ENCODE data around the gene SOCS6. TPM values are rescaled to one million over a fixed set of nuclear protein-coding genes. Genes with fewer than 3 reads are reported as not detected.
A peak's percentile ranks its signal among the peaks of the same experiment; 100 is the strongest.

SOCS6 gene
- total and polyA plus RNA-seq, 4 donors, result 5.5 to 30.1 (median 8.7) TPM

GRCh38 chr18:70374154-70374553 is 85.3 kb downstream of the SOCS6 start (continued):
- TF ChIP-seq JUND (IDR thresholded peaks at IDR 0.05), result no peak
- TF ChIP-seq TAF1 (conservative IDR thresholded peaks at IDR 0.05), result no peak
- no peak for TF ChIP-seq HNF4G (IDR thresholded peaks at IDR 0.05)
- no peak for TF ChIP-seq NR2F2 (IDR thresholded peaks at IDR 0.05)

GRCh38 chr18:70376137-70376913 is 87.5 kb downstream of the SOCS6 start:
- peaks cover 0 to 28% (median 6%) of the 10 kb centered on the region in 4 donors for H3K4me1 ChIP-seq (ENCODE audit: control insufficient read depth in 4 of 4, insufficient read depth in 4 of 4, low read length in 3 of 4)
- no peak overlapping the region for H3K4me3 ChIP-seq (ENCODE audit: low read depth in 1 of 3, low read length in 3 of 3)
- H3K27ac ChIP-seq (ENCODE audit: low read depth in 1 of 2, low read length in 2 of 2), result peak overlapping the region; percentile 76 to 84
- H3K9me3 ChIP-seq (ENCODE audit: control insufficient read depth in 4 of 4, low read length in 3 of 4), result no peaks in the 10 kb centered on the region
- no peaks in the 10 kb centered on the region for H3K36me3 ChIP-seq (ENCODE audit: control insufficient read depth in 4 of 4, insufficient read depth in 3 of 4, low read depth in 1 of 4, low read length in 3 of 4)
- no peak for DNase-seq (ENCODE audit: low spot score)
- H3K27me3 ChIP-seq (ENCODE audit: control insufficient read depth in 4 of 4, insufficient read depth in 4 of 4, low read length in 3 of 4), result no peaks in the 10 kb centered on the region
- WGBS, result 70% methylated on average over 15 of the region's 15 CpGs
- TF ChIP-seq JUND (IDR thresholded peaks at IDR 0.05) (no peak), HNF4A (conservative IDR thresholded peaks at IDR 0.05) (no peak), FOXA1 (IDR thresholded peaks at IDR 0.05) (no peak), EGR1 (IDR thresholded peaks at IDR 0.05; ENCODE audit: low read depth in 2 of 2) (no peak), CTCF (IDR thresholded peaks at IDR 0.05; ENCODE audit: low read depth, low read length, missing input control) (no peak), SP1 (IDR thresholded peaks at IDR 0.05) (no peak), FOXA2 (IDR thresholded peaks at IDR 0.05) (no peak), YY1 (IDR thresholded peaks at IDR 0.05) (no peak), MAX (IDR thresholded peaks at IDR 0.05) (no peak), HNF4G (IDR thresholded peaks at IDR 0.05) (no peak), TAF1 (conservative IDR thresholded peaks at IDR 0.05) (no peak), NR2F2 (IDR thresholded peaks at IDR 0.05) (no peak)
- peak overlapping the region in 1 of 2 donors; percentile 1 for H3K9ac ChIP-seq (ENCODE audit: low read depth in 1 of 2, low read length in 2 of 2)

GRCh38 chr18:70376914-70377258 is 88.0 kb downstream of the SOCS6 start:
- Histone ChIP-seq H3K9ac (ENCODE audit: low read depth in 1 of 2, low read length in 2 of 2) (no peak overlapping the region), H3K27me3 (ENCODE audit: control insufficient read depth in 4 of 4, insufficient read depth in 4 of 4, low read length in 3 of 4) (no peaks in the 10 kb centered on the region), H3K4me3 (ENCODE audit: low read depth in 1 of 3, low read length in 3 of 3) (peak overlapping the region in 1 of 3 donors; percentile 4), H3K36me3 (ENCODE audit: control insufficient read depth in 4 of 4, insufficient read depth in 3 of 4, low read depth in 1 of 4, low read length in 3 of 4) (no peaks in the 10 kb centered on the region), H3K27ac (ENCODE audit: low read depth in 1 of 2, low read length in 2 of 2) (peak overlapping the region; percentile 84 to 96), H3K4me1 (ENCODE audit: control insufficient read depth in 4 of 4, insufficient read depth in 4 of 4, low read length in 3 of 4) (peaks cover 0 to 28% (median 6%) of the 10 kb centered on the region in 4 donors), H3K9me3 (ENCODE audit: control insufficient read depth in 4 of 4, low read length in 3 of 4) (no peaks in the 10 kb centered on the region)
- WGBS, result 25% methylated on average over 4 of the region's 4 CpGs
- no peak for DNase-seq (ENCODE audit: low spot score)
- TF ChIP-seq SP1 (IDR thresholded peaks at IDR 0.05), result peak; percentile 99
- TF ChIP-seq FOXA1 (IDR thresholded peaks at IDR 0.05), result peak; percentile 75
- TF ChIP-seq ATF3 (IDR thresholded peaks at IDR 0.05), result peak; percentile 30
- TF ChIP-seq HNF4G (IDR thresholded peaks at IDR 0.05), result peak; percentile 96
- TF ChIP-seq MAX (IDR thresholded peaks at IDR 0.05), result peak; percentile 64
- peak; percentile 80 for TF ChIP-seq YY1 (IDR thresholded peaks at IDR 0.05)
- TF ChIP-seq JUND (IDR thresholded peaks at IDR 0.05), result peak; percentile 67 to 94
- peak; percentile 95 to 98 for TF ChIP-seq HNF4A (conservative IDR thresholded peaks at IDR 0.05)
- peak; percentile 91 for TF ChIP-seq REST (IDR thresholded peaks at IDR 0.05)
- TF ChIP-seq FOXA2 (IDR thresholded peaks at IDR 0.05), result peak; percentile 66
- TF ChIP-seq EGR1 (IDR thresholded peaks at IDR 0.05; ENCODE audit: low read depth in 2 of 2), result peak in 1 of 2 donors; percentile 85
- peak; percentile 81 to 88 for TF ChIP-seq RXRA (IDR thresholded peaks at IDR 0.05)
- TF ChIP-seq CTCF (IDR thresholded peaks at IDR 0.05; ENCODE audit: low read depth, low read length, missing input control), result no peak
- TF ChIP-seq RAD21 (IDR thresholded peaks at IDR 0.05), result peak; percentile 50 to 65
- peak in 1 of 2 donors; percentile 27 for TF ChIP-seq GABPA (IDR thresholded peaks at IDR 0.05 in 1 of 2, conservative IDR thresholded peaks at IDR 0.05 in 1 of 2)
- peak; percentile 64 for TF ChIP-seq TAF1 (conservative IDR thresholded peaks at IDR 0.05)

Data from liver (tissue), 9 donors.